DMS79 (cell line): ENCODE measurements around the gene CBLB.

Experiments used
- DNase-seq: peaks from one replicate; lab custom pipeline; 2025; lab: John Stamatoyannopoulos, UW

Gene CBLB

GRCh38 chr3:105616374-105617121 lies 252.3 kb downstream of the CBLB start:
- DNase-seq = no peak

- DNase-seq = no peak
Observed at GRCh38 chr3:105615814-105616213, 253.0 kb downstream of the CBLB start.

- no peak for DNase-seq
Observed at GRCh38 chr3:105614288-105615030, 254.4 kb downstream of the CBLB start.

GRCh38 chr3:105613120-105613519 lies 255.7 kb downstream of the CBLB start:
- no peak for DNase-seq

- DNase-seq = no peak
Observed at GRCh38 chr3:105611304-105612192, 257.3 kb downstream of the CBLB start.

- no peak for DNase-seq
Observed at GRCh38 chr3:105610473-105610872, 258.3 kb downstream of the CBLB start.

GRCh38 chr3:105608623-105609022 lies 260.2 kb downstream of the CBLB start:
- DNase-seq = no peak

GRCh38 chr3:105606016-105606415 lies 262.8 kb downstream of the CBLB start:
- no peak for DNase-seq
